Measurements from ENCODE around the gene LEKR1. TPM values are rescaled to one million over a fixed set of nuclear protein-coding genes. Genes with fewer than 3 reads are reported as not detected.

The LEKR1 gene
- total RNA-seq, 2 donors from 2014 or later: 0.20 to 0.70 TPM

- Histone ChIP-seq H3K4me3 (no peak overlapping the region), H3K36me3 (no peaks in the 10 kb centered on the region), H3K4me1 (peaks cover 0 to 34% of the 10 kb centered on the region in 2 donors), H3K9me3 (no peaks in the 10 kb centered on the region), H3K27ac (no peak overlapping the region), H3K27me3 (no peaks in the 10 kb centered on the region)
- TF ChIP-seq CTCF (IDR thresholded peaks at IDR 0.05): no peak
- DNase-seq (ENCODE audit: low spot score): no peak
Observed at GRCh38 chr3:157073810-157074209, 247.7 kb downstream of the LEKR1 start.

GRCh38 chr3:157074490-157074889, 248.3 kb downstream of the LEKR1 start:
- no peak overlapping the region for H3K27ac ChIP-seq
- H3K36me3 ChIP-seq: no peaks in the 10 kb centered on the region
- no peaks in the 10 kb centered on the region for H3K27me3 ChIP-seq
- H3K9me3 ChIP-seq: no peaks in the 10 kb centered on the region
- peaks cover 0 to 38% of the 10 kb centered on the region in 2 donors for H3K4me1 ChIP-seq
- TF ChIP-seq CTCF (IDR thresholded peaks at IDR 0.05): no peak
- DNase-seq (ENCODE audit: low spot score): no peak
- no peak overlapping the region for H3K4me3 ChIP-seq

- DNase-seq (ENCODE audit: low spot score): no peak
- no peaks in the 10 kb centered on the region for H3K36me3 ChIP-seq
- no peak overlapping the region for H3K4me3 ChIP-seq
- H3K27ac ChIP-seq: no peak overlapping the region
- TF ChIP-seq CTCF (IDR thresholded peaks at IDR 0.05): no peak
- no peaks in the 10 kb centered on the region for H3K9me3 ChIP-seq
- no peaks in the 10 kb centered on the region for H3K27me3 ChIP-seq
- peaks cover 0 to 42% of the 10 kb centered on the region in 2 donors for H3K4me1 ChIP-seq
Observed at GRCh38 chr3:157074981-157075380, 248.8 kb downstream of the LEKR1 start.

- no peak for TF ChIP-seq CTCF (IDR thresholded peaks at IDR 0.05)
- peaks cover 0 to 42% of the 10 kb centered on the region in 2 donors for H3K4me1 ChIP-seq
- H3K27ac ChIP-seq: peak overlapping the region in 1 of 2 donors; percentile 75
- no peak for DNase-seq (ENCODE audit: low spot score)
- H3K4me3 ChIP-seq: no peak overlapping the region
- H3K27me3 ChIP-seq: no peaks in the 10 kb centered on the region
- no peaks in the 10 kb centered on the region for H3K36me3 ChIP-seq
- H3K9me3 ChIP-seq: no peaks in the 10 kb centered on the region
Observed at GRCh38 chr3:157075693-157076420, 249.7 kb downstream of the LEKR1 start.

GRCh38 chr3:157077565-157077991, 251.4 kb downstream of the LEKR1 start:
- DNase-seq (ENCODE audit: low spot score): no peak
- TF ChIP-seq CTCF (IDR thresholded peaks at IDR 0.05): peak in 1 of 2 donors; percentile 41
- H3K9me3 ChIP-seq: no peaks in the 10 kb centered on the region
- H3K4me1 ChIP-seq: peaks cover 0 to 54% of the 10 kb centered on the region in 2 donors
- no peaks in the 10 kb centered on the region for H3K36me3 ChIP-seq
- H3K27me3 ChIP-seq: no peaks in the 10 kb centered on the region
- H3K4me3 ChIP-seq: peak overlapping the region in 1 of 2 donors; percentile 11
- H3K27ac ChIP-seq: peak overlapping the region; percentile 66 to 75

All from right atrium auricular region (tissue), 2 donors.